KMS-11 (cell line): ENCODE data around the gene CCDC93.

Experiments
- H2AFZ ChIP-seq: fragments of 200-600 bp; sonication (generic); 2 replicates; pipeline ENCODE4 v1.6.1; 2016; ENCODE audit warnings: antibody characterized with exemption, mixed run types, low read depth
- H3K27ac ChIP-seq: fragments of 200-600 bp; sonication (generic); 2 replicates; pipeline ENCODE4 v1.6.1; 2016; ENCODE audit warnings: mild to moderate bottlenecking, mixed run types
- H3K27me3 ChIP-seq: fragments of 200-600 bp; sonication (generic); 2 replicates; pipeline ENCODE4 v1.6.1; 2017; ENCODE audit warnings: mild to moderate bottlenecking, low read depth, mixed run types, moderate library complexity; ENCODE audit not compliant: insufficient read depth
- H3K36me3 ChIP-seq: fragments of 200-600 bp; sonication (generic); 2 replicates; pipeline ENCODE4 v1.6.1; 2017; ENCODE audit warnings: mild to moderate bottlenecking, mixed run types; ENCODE audit not compliant: insufficient read depth
- H3K4me1 ChIP-seq: fragments of 200-600 bp; sonication (generic); 2 replicates; pipeline ENCODE4 v1.6.1; 2016; ENCODE audit warnings: mild to moderate bottlenecking, low read depth, mixed run types; ENCODE audit not compliant: poor library complexity, severe bottlenecking
- H3K4me2 ChIP-seq: fragments of 200-600 bp; sonication (generic); 2 replicates; pipeline ENCODE4 v1.7.0; 2016; ENCODE audit warnings: mild to moderate bottlenecking, mixed run types
- H3K4me3 ChIP-seq: fragments of 200-600 bp; sonication (generic); IDR thresholded peaks from 2 replicates; pipeline ENCODE4 v1.6.1; 2017; ENCODE audit warnings: low read depth, low read length, mixed read lengths; ENCODE audit not compliant: insufficient read depth
- H3K79me2 ChIP-seq: fragments of 200-600 bp; sonication (generic); 2 replicates; pipeline ENCODE4 v1.6.1; 2016; ENCODE audit warnings: low read depth, mixed run types; ENCODE audit not compliant: insufficient read depth
- H3K9ac ChIP-seq: fragments of 200-600 bp; sonication (generic); 2 replicates; pipeline ENCODE4 v1.6.1; 2016; ENCODE audit warnings: mild to moderate bottlenecking, mixed run types
- H4K20me1 ChIP-seq: fragments of 200-600 bp; sonication (generic); 2 replicates; pipeline ENCODE4 v1.6.1; 2016; ENCODE audit warnings: mild to moderate bottlenecking, mixed run types; ENCODE audit not compliant: insufficient read depth
- CTCF ChIP-seq: fragments of 200-600 bp; sonication (generic); conservative IDR thresholded peaks from 2 replicates; pipeline ENCODE4 v1.6.1; 2017; ENCODE audit warnings: low read depth, mild to moderate bottlenecking, antibody characterized with exemption, low read length, moderate library complexity, mixed read lengths

The CCDC93 gene

DNA sequence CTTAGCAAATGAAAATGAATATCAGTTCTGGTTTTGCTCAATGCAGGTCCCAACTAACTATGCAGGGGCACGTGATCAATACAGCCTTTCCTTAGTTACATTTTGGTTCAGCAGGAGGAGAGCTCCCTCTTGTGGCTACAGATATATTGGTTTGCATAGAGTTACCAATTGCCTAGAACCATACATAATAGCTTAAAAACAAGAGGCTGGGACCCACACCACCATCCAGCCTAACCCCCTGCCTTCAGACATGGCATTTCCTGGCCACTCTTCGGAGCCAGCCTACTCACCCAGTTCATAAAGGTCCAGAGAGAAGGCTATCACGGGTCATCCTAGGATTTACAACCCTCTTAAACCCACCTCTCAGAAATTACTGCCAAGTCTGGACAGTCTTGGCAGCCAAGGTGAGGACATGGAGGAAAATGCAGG is 10.5 kb downstream of the CCDC93 start:
- no peak overlapping the region for H3K27ac ChIP-seq
- no peaks in the 10 kb centered on the region for H3K79me2 ChIP-seq

DNA sequence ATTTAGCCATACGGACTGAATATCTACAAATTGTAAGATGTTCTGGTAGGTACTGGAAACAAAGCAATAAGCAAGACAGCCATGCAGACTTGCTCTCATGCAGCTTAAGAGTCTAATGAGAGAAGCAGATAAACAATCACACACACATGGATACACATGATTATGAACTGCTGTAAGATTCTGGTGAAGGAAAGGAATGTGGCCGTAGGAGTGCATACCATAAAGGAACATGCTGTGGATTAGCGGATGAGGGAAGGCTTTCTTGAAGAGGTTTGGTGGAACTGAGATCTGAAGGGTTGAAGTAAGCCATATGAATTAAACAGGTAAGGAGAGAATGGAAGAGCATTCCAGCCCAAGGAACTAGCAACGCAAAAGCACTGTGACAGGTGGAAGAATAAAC is 13.8 kb downstream of the CCDC93 start:
- H3K4me3 ChIP-seq = no peak overlapping the region
- TF ChIP-seq CTCF = no peak
- H3K36me3 ChIP-seq = no peaks in the 10 kb centered on the region
- no peak overlapping the region for H2AFZ ChIP-seq
- H3K27ac ChIP-seq = no peak overlapping the region
- no peaks in the 10 kb centered on the region for H4K20me1 ChIP-seq
- H3K27me3 ChIP-seq = no peaks in the 10 kb centered on the region
- peaks cover 5% of the 10 kb centered on the region for H3K4me1 ChIP-seq
- H3K9ac ChIP-seq = no peak overlapping the region
- H3K4me2 ChIP-seq = no peak overlapping the region
- no peaks in the 10 kb centered on the region for H3K79me2 ChIP-seq

More for the DNA sequence above, 10.5 kb downstream of the CCDC93 start:
- H3K4me3 ChIP-seq = no peak overlapping the region
- H2AFZ ChIP-seq = no peak overlapping the region
- no peaks in the 10 kb centered on the region for H3K27me3 ChIP-seq
- no peak overlapping the region for H3K9ac ChIP-seq
- H4K20me1 ChIP-seq = no peaks in the 10 kb centered on the region
- H3K4me1 ChIP-seq = peaks cover 18% of the 10 kb centered on the region
- no peak overlapping the region for H3K4me2 ChIP-seq
- peak; percentile 73 for TF ChIP-seq CTCF
- no peaks in the 10 kb centered on the region for H3K36me3 ChIP-seq

GRCh38 chr2:117997872-117998454 is 15.9 kb downstream of the CCDC93 start:
- Histone ChIP-seq H3K4me2 (no peak overlapping the region), H3K79me2 (no peaks in the 10 kb centered on the region), H3K9ac (no peak overlapping the region), H3K27me3 (no peaks in the 10 kb centered on the region), H3K4me3 (no peak overlapping the region), H3K27ac (no peak overlapping the region), H3K36me3 (no peaks in the 10 kb centered on the region), H4K20me1 (no peaks in the 10 kb centered on the region), H3K4me1 (no peaks in the 10 kb centered on the region), H2AFZ (no peak overlapping the region)
- no peak for TF ChIP-seq CTCF

DNA sequence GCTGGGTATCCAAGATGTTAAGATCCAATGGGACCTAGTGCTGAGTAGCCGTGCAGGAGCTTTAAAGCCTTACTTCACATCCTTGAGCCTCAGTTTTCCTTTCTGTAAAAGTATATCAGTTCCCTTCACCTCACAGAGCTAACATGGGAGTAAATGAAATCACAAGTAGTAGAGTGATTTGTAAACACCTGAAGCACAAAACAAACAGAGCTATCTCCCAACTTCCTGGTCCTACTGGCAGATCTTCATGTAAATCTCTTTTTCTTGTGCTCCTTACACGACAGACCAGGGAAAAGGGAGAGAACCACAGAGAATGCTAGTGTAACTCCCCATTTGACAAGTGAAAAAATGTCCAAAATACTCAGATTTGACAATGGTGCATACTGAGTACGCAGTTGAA is 17.3 kb downstream of the CCDC93 start:
- no peak overlapping the region for H3K9ac ChIP-seq
- H3K27me3 ChIP-seq = no peaks in the 10 kb centered on the region
- no peak for TF ChIP-seq CTCF
- no peak overlapping the region for H3K27ac ChIP-seq
- H3K79me2 ChIP-seq = no peaks in the 10 kb centered on the region
- no peaks in the 10 kb centered on the region for H4K20me1 ChIP-seq
- no peaks in the 10 kb centered on the region for H3K4me1 ChIP-seq
- no peak overlapping the region for H2AFZ ChIP-seq
- no peak overlapping the region for H3K4me3 ChIP-seq
- H3K4me2 ChIP-seq = no peak overlapping the region
- no peaks in the 10 kb centered on the region for H3K36me3 ChIP-seq
